Middle frontal gyrus (tissue), 1 donor: ENCODE data around the gene SPINT1.

Experiments used
- DNase-seq: peaks from one replicate; pipeline ENCODE4 v3.0.0-alpha.2; 2015; ENCODE audit warnings: low spot score; ENCODE audit errors: extremely low spot score

SPINT1 gene

GRCh38 chr15:40828447-40829036 is 15.3 kb upstream of the SPINT1 start, which contains the start of gene PPP1R14D:
Gene PPP1R14D, minus strand, starts transcription at chr15:40828708. Its CDS starts 67 bp downstream, at chr15:40828641.
- DNase-seq = no peak

DNA sequence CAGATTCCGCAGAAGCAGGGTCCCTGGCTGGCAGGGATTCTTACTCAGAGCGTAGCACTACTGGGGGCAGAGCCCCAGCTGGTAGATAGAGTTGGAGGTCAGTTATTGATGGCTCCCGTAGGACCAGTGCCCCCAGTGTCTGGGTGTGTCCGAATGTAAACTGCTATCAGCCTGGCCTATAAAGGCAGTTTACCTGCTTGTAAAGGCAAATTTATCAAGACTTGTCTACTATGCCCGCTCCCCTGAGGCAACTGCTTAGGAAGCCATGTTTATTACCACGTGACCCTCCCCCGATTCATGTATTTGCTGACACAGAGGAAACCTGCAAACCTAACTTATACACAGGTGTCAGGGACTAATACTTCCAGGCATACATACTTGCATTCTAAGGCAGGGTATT is 14.7 kb upstream of the SPINT1 start:
- no peak for DNase-seq

DNA sequence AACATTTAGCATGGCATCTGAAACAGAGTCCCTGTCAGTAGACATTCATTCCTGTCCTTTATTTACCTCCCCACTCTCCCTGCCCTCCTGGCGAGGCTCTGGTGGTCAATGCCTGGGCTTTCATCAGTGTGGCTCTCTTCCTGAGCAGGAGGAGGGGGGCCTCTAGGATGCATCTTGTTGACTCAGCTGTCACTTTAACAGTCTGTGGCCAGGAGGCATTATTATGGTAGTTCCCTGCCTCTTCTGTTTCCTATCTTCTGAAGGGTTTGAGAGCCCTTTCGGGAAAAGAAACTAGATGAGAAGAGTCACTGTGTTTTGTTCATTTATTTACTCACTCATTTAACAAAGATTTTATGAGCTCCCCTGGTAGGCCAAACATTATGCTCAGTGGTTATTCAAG is 13.0 kb upstream of the SPINT1 start:
- no peak for DNase-seq

- no peak for DNase-seq
Measured at GRCh38 chr15:40831861-40832260, 12.0 kb upstream of the SPINT1 start.

DNA sequence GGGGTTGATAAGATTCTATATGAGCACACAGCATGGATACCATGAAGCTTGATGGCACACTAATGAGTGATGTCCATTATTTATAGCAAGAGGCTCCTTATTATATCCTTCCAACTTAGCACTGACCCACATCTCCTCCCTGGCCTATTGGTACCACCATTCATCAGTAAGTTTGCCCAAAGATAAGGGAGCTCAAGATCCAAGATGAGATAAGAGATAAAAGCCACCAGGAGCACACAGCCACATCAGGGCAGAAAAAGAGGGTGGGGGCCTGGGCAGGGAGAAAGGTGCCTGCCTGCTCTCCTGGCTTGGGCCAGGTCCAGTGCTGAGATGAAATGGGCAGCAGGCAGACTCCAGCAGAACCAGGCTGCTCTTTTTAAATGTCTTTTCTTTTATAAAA is 10.9 kb upstream of the SPINT1 start:
- no peak for DNase-seq

DNA sequence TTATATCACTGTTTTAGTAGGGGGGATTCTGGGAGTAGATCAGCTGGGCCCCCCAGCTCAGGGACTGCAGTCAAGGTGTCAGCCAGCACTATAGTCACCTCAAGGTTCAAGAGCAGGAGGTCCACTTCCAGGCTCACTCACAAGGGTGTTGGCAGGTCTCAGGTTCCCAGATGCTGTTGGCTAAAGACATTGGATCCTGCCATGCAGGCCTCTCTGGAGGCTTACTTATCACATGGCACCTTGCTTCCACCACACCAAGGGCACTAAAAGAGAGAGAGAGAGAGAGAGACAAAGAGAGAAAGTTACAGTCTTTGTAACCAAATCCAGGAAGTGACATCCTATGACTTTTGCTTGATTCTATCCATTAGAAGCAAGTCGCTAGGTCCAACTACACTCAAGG is 7.8 kb upstream of the SPINT1 start:
- no peak for DNase-seq

- DNase-seq = no peak
Measured at GRCh38 chr15:40838756-40839155, 5.1 kb upstream of the SPINT1 start.

DNA sequence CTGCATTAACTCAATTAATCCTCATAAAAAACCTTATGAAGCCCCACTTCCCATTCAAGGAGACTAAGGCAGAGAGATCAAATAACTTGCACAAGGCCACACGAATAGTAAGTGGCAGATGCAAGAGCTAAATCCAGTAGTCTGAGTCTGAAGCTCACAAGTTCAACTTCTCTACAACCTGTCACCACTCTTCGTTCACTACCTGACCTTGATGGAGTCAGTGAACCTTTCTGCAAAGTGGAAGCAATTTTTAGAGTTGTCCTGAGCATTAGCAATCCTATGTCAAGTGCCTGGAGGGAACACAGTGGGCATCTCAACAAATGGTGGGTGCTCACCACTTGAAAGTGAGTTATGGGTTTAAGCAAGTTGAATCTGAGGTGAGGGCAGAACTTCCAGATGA is 2.1 kb upstream of the SPINT1 start:
- no peak for DNase-seq

- no peak for DNase-seq
Measured at GRCh38 chr15:40843261-40843884, 475 bp upstream of the SPINT1 start.

DNA sequence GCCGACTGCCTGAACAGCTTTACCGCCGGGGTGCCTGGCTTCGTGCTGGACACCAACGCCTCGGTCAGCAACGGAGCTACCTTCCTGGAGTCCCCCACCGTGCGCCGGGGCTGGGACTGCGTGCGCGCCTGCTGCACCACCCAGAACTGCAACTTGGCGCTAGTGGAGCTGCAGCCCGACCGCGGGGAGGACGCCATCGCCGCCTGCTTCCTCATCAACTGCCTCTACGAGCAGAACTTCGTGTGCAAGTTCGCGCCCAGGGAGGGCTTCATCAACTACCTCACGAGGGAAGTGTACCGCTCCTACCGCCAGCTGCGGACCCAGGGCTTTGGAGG is 815 bp downstream of the SPINT1 start:
- no peak for DNase-seq

DNA sequence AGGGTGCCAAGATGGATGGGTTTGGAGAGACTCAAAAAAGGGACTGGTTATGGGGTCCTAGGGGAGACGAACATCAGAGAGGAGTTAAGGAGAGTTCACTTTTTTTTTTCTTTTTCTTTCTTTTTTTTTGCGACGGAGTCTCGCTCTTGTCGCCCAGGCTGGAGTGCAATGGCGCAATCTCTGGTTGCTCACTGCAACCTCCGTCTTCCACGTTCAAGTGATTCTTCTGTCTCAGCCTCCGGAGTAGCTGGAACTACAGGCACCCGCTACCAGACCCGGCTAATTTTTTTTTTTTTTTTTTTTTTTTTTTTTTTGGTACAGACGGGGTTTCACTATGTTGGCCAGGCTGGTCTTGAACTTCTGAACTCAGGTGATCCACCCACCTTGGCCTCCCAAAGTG is 1.2 kb downstream of the SPINT1 start:
- no peak for DNase-seq

DNA sequence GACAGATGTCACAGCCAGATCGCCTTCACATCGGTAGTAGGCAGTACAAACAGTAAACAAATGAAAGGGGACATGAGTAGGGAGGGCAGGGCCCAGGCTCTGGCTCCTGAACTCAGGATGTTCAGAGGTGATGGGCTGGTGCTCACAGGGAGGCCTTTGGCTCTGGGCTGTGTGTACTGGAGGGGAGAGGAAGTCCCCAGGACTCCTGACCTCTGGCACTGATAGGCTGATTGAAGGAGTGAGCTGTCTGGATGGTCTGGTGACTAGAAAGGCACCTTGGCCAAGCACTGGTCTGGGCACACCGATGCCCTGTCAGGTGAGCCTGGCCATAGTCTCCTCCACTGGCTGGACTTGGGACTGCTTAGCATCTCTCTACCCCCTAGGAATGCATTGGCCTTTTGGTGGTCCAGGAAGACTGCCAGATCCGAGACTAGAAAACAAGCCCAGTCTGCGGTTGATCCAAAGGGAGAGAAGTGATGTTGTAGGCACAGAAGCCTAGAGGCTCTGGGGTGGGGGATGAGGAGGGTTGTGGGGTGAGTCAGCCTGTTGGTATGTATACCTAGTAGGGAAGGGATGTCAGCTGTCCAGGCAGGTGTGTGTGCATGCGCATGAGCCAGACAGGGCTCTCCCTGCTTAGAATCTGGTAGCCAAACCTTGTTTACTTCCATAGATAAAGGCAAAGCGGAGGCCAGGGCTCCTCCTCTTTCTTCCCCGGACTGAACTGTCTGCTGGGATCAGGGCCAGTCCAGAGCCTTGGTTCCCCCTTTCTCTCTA is 1.9 kb downstream of the SPINT1 start:
- no peak for DNase-seq

GRCh38 chr15:40846841-40847222 is 3.0 kb downstream of the SPINT1 start:
- DNase-seq = no peak

GRCh38 chr15:40847223-40847961 is 3.5 kb downstream of the SPINT1 start:
- no peak for DNase-seq

GRCh38 chr15:40850576-40851112 is 6.8 kb downstream of the SPINT1 start:
- no peak for DNase-seq

GRCh38 chr15:40852529-40852928 is 8.7 kb downstream of the SPINT1 start:
- no peak for DNase-seq

- no peak for DNase-seq
Measured at GRCh38 chr15:40853241-40853890, 9.5 kb downstream of the SPINT1 start.

DNA sequence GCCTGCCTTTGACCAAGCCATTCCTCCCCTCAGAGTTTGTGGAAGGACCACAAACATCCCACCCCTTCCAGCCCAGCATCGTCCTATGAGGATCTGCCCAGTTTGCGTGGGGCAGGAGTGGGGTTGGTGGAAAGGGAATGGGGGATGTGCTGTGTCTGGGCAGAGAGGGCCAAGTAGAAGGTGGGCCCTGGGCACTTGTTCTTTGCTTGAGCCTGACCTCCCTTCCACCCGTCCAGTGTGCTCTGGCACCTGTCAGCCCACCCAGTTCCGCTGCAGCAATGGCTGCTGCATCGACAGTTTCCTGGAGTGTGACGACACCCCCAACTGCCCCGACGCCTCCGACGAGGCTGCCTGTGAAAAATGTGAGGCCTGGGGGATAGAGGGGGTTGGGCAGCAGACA is 10.3 kb downstream of the SPINT1 start:
- no peak for DNase-seq

- no peak for DNase-seq
Measured at GRCh38 chr15:40855706-40856234, 11.9 kb downstream of the SPINT1 start.

- DNase-seq = no peak
Measured at GRCh38 chr15:40856746-40857145, 12.9 kb downstream of the SPINT1 start.
